CD4-positive, alpha-beta T cell treated with Interferon alpha-2 for 1 hour (primary cell): Measurements from ENCODE around the gene DHX38.

ENCODE experiments used
- DNase-seq, 2 donors: peaks; one replicate each; pipeline ENCODE4 v3.0.0-alpha.2; 2020 to 2022

Gene DHX38

DNA sequence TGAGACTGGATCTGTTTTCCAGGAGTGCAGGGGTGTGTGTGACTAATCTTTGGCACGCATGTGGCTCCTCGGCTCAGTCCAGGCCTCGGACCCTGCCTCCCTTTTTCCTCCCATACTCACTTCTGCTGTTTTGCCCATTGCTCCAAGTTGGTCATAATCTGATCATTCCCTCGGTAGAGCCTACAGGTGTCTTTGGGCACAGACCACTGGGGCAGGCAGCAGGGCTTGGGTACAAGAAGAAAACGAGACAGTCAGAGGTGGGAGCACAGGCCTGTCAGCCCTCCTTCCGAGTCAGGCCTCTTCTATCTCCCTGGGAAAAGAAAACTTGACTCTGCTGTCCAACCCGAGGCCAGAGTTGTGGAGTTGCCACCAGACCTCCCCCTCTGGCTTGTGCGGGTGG, 29.8 kb downstream of the DHX38 start:
- no peak for DNase-seq

DNA sequence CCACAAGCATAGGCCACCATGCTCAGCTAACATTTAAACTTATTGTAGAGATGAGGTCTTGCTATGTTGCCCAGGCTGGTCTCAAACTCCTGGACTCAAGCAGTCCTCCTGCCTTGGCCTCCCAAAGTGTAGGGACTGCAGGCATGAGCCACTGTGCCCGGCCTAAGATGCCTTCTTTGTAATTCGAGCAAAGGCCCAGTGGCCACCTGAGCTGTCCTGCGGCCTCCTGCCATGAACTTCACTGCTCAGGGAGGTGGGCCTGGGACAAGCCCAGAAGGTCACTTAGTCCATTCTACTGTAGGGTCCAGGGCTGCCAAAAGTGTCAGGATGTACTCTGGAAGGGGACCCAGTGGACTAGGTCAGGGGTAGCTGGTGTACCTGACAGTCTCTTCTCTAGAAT, 30.5 kb downstream of the DHX38 start:
- no peak for DNase-seq

DNA sequence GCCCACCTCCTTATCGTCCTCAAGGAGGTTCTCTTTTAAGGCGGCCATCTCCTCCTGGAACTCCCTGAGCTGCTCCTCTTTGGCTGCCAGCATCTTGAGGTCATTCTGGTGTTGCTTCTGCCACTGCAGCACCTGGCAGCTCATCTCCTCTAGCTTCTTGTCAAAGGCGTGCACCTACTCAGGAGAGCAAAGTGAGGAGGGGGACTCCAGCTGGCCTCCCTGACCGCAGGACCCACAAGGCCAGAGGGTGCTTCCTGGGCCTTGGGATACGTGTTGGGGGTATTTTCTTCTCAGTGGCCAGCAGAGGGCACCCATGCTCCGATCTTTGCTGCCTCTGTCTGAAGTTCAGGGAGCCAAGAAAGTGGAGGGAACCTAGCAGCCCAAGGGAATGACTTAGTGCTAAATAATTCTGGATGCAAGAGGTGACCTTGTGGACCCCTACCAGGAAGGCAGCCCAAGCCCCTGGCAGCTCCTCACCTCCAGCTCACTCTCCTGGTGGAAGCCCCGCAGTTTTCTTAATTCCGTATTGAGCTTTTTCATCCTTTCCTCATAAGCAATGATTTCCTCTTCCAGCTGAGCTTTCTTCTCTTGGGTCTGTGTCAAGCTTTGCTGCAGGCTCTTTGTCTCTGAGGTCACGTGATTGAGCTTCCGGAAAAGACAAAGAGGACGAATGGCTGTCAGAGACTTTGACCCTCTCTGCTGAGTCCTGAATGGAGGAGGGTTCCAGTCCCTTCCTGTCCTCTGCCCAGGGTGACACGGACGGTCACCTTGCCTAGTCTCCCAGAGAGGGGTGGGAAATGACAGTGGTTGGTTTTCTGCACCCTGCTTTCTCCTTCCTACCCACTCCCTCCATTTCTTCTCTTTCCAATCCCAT, 31.4 kb downstream of the DHX38 start:
- peak; percentile 57 to 58 for DNase-seq

- DNase-seq, result no peak
Measured at GRCh38 chr16:72125635-72126428, 32.2 kb downstream of the DHX38 start.

GRCh38 chr16:72126429-72126765, 32.8 kb downstream of the DHX38 start:
- DNase-seq, result no peak

DNA sequence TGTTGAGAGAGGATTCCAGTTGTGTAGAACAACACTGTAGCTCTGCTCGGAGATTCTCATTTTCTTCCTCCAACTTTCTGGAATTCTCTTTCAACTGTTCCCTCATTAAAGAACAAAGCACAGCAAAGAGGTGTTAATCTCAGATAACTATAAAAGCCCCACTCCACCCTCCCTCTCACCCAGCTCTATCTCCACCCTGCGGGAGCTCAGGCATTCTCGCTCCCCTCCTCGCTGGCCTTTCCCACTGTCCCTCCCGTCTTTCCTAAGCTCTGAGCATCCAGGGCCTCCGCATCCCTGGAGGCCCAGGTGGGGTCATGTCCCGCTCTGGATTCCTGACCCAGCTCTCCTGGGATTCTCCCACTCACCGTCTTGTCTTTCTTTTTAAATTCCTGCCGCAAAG, 35.1 kb downstream of the DHX38 start:
- no peak for DNase-seq

GRCh38 chr16:72129976-72130656, 36.5 kb downstream of the DHX38 start:
- DNase-seq, result no peak

- DNase-seq, result no peak
Measured at GRCh38 chr16:72131036-72131435, 37.4 kb downstream of the DHX38 start.

GRCh38 chr16:72132726-72133125, 39.1 kb downstream of the DHX38 start:
- no peak for DNase-seq

DNA sequence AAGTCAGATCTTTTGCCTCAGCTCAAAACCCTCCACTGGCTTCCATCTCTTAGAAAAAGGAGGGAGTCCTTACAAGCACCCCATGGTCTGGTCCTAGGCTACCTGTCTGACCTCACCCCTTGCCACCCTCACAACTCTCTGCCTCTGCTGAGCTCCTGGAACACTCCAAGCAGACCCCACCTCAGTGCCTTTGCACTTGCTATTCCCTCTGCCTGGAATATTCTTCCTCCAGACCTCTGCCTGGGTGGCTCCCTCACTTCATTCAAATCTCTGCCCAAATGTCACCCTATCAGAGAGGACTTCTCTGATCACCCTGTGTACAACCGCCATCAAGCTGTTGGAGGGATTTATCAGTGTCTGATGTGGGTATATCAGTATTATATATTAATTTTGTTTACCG, 40.9 kb downstream of the DHX38 start:
- no peak for DNase-seq

GRCh38 chr16:72137380-72138063, 43.9 kb downstream of the DHX38 start:
- no peak for DNase-seq

GRCh38 chr16:72138064-72138572, 44.5 kb downstream of the DHX38 start:
- no peak for DNase-seq

DNA sequence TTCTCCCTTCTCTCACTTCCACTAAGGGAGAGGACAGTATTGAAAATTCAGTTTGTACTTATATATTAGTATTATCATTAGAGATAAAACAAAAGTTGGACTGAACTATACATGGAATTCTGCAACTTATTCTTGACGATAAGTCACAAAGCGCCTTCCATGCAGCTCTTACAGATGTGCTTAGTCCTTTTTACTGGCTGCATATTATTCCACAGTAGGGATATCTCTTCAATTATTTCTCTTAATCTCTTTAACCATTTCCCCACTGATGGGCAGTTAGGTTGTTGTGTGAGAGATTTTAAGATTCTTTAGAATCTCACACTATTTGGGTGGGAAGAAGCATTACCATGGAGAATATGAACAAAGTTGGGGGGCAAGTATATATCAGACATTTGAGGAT, 46.3 kb downstream of the DHX38 start:
- DNase-seq, result no peak

DNA sequence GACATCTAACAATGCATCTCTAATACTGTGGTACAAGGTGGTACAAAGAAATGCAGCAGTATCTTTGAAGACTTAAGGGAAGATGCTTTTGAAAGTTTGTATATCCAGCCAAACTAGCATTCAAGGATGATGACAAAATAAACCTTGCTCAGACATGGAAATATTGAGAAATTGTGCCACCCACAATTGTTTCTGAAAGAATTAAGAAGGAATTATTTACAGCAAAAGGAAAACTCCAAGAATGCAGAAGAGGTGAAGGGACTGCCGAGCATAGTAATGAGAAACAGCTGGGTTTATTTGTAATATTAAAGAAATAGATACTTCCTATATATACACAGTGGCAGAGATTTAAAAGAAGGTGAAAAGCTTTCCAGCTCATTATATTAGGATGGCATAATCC, 48.8 kb downstream of the DHX38 start:
- DNase-seq, result no peak

- no peak for DNase-seq
Measured at GRCh38 chr16:72149676-72150464, 56.2 kb downstream of the DHX38 start.

GRCh38 chr16:72159386-72159785, 65.7 kb downstream of the DHX38 start:
- DNase-seq, result no peak

DNA sequence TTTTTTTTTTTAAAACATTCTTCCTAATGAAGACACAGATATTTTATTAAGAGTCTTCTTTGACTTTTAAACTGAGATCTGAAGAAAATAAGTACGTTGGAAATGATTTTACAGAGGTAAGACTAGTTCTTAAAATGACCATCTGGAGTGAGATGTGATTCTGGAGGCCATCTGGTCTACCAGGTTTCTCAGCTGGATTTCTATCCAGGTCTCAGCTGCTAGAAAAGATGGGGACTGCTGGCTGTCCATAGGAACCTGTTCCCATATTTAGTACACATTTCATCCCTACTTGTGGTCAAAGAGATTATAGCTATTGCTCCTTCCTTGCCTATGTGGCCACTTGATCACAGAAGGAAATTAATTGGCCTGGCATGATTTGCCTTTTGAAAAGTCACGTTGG, 66.2 kb downstream of the DHX38 start:
- no peak for DNase-seq

GRCh38 chr16:72162105-72162692, 68.6 kb downstream of the DHX38 start:
- DNase-seq, result no peak
